Smooth muscle cell (in vitro differentiated cells): ENCODE measurements around the gene CACNG3. TPM values are rescaled to one million over a fixed set of nuclear protein-coding genes. Genes with fewer than 3 reads are reported as not detected.

Experiments used
- DNase-seq: peaks from one replicate; lab custom pipeline; 2025; ENCODE audit not compliant: unreplicated experiment; lab: John Stamatoyannopoulos, UW
- H2AFZ ChIP-seq: fragments of 200-600 bp; sonication (generic); 2 replicates; pipeline ENCODE4 v1.6.0; 2016; ENCODE audit warnings: antibody characterized with exemption, low read depth, mild to moderate bottlenecking
- H3F3A ChIP-seq: fragments of 200-600 bp; sonication (generic); 2 replicates; pipeline ENCODE4 v1.6.0; 2017; ENCODE audit warnings: antibody characterized with exemption, low read depth
- H3K27ac ChIP-seq: fragments of 200-600 bp; sonication (generic); 2 replicates; pipeline ENCODE4 v1.5.1; 2016; ENCODE audit warnings: low read depth, mild to moderate bottlenecking
- H3K27me3 ChIP-seq: fragments of 200-600 bp; sonication (generic); 2 replicates; pipeline ENCODE4 v1.6.1; 2016; ENCODE audit warnings: low read depth, mild to moderate bottlenecking
- H3K36me3 ChIP-seq: fragments of 200-600 bp; sonication (generic); 2 replicates; pipeline ENCODE4 v1.5.1; 2016; ENCODE audit warnings: low read depth
- H3K4me1 ChIP-seq: fragments of 200-600 bp; sonication (generic); 2 replicates; pipeline ENCODE4 v1.5.1; 2016; ENCODE audit warnings: low read depth
- H3K4me2 ChIP-seq: fragments of 200-600 bp; sonication (generic); 2 replicates; pipeline ENCODE4 v1.6.0; 2016; ENCODE audit warnings: mild to moderate bottlenecking
- H3K4me3 ChIP-seq: fragments of 200-600 bp; sonication (generic); 2 replicates; pipeline ENCODE4 v1.5.1; 2016; ENCODE audit warnings: mild to moderate bottlenecking
- H3K79me2 ChIP-seq: fragments of 200-600 bp; sonication (generic); 2 replicates; pipeline ENCODE4 v1.6.0; 2016; ENCODE audit warnings: low read depth, mild to moderate bottlenecking
- H3K9ac ChIP-seq: fragments of 200-600 bp; sonication (generic); 2 replicates; pipeline ENCODE4 v1.6.0; 2016; ENCODE audit warnings: low read depth
- H3K9me3 ChIP-seq: fragments of 200-600 bp; sonication (generic); replicated peaks from 2 replicates; pipeline ENCODE4 v1.5.1; 2016; ENCODE audit warnings: low read depth
- H4K20me1 ChIP-seq: fragments of 200-600 bp; sonication (generic); 2 replicates; pipeline ENCODE4 v1.6.0; 2016; ENCODE audit warnings: low read depth
- WGBS: methylation state at CpG from one replicate; pipeline ENCODE4 v1.1.7; 2016; ENCODE audit warnings: low lambda C conversion rate; 5-methylcytosine and 5-hydroxymethylcytosine counted together
- polyA plus RNA-seq: library from polyadenylated mRNA; unstranded; fragments of >200 nt; fragmentation: Nextera tagmentation; extraction: Ambion mirVana; gene quantifications from 2 replicates; pipeline ENCODE4 v1.2.1, GENCODE V29; 2016
- total RNA-seq: library from RNA; depleted of rRNA; stranded (reverse); fragments of >200 nt; gene quantifications from 2 replicates; pipeline ENCODE4 v1.2.3, GENCODE V29; 2014
- TF ChIP-seq, protein P1 (sequence below): fragments of 200-600 bp; sonication (generic); IDR thresholded peaks from 2 replicates; pipeline ENCODE4 v1.5.1; 2017; ENCODE audit warnings: borderline replicate concordance, mild to moderate bottlenecking, antibody characterized with exemption; ENCODE audit not compliant: insufficient read depth, poor library complexity, severe bottlenecking

Gene CACNG3
- total and polyA plus RNA-seq, 2 experiments from 2014 or later, result not detected

DNA sequence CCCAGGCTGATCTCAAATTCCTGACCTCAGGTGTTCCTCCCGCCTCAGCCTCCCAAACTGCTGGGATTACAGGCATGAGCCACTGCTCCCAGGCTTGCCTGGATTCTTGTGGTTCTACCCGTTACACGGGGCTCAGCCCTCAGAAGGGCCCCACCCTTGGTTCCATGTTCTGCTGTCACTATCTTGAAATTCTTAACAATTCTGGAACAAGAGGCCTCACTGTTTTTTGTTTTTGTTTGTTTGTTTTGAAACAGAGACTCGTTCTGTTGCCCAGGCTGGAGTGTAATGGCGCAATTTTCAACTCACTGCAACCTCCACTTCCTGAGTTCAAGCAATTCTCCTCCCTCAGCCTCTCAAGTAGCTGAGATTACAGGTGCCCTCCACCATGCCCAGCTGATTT lies 96.6 kb downstream of the CACNG3 start:
- no peak overlapping the region for H3K4me3 ChIP-seq
- DNase-seq, result no peak
- no peak overlapping the region for H3K4me2 ChIP-seq
- no peak overlapping the region for H3K9ac ChIP-seq
- no peaks in the 10 kb centered on the region for H3K4me1 ChIP-seq
- H3F3A ChIP-seq, result no peaks in the 10 kb centered on the region
- WGBS, result 93% methylated on average over 5 of the region's 5 CpGs
- no peaks in the 10 kb centered on the region for H3K9me3 ChIP-seq
- H3K27ac ChIP-seq, result no peak overlapping the region
- no peaks in the 10 kb centered on the region for H4K20me1 ChIP-seq
- H3K79me2 ChIP-seq, result no peaks in the 10 kb centered on the region
- H2AFZ ChIP-seq, result no peak overlapping the region
- H3K36me3 ChIP-seq, result no peaks in the 10 kb centered on the region
- TF ChIP-seq, protein P1, sequence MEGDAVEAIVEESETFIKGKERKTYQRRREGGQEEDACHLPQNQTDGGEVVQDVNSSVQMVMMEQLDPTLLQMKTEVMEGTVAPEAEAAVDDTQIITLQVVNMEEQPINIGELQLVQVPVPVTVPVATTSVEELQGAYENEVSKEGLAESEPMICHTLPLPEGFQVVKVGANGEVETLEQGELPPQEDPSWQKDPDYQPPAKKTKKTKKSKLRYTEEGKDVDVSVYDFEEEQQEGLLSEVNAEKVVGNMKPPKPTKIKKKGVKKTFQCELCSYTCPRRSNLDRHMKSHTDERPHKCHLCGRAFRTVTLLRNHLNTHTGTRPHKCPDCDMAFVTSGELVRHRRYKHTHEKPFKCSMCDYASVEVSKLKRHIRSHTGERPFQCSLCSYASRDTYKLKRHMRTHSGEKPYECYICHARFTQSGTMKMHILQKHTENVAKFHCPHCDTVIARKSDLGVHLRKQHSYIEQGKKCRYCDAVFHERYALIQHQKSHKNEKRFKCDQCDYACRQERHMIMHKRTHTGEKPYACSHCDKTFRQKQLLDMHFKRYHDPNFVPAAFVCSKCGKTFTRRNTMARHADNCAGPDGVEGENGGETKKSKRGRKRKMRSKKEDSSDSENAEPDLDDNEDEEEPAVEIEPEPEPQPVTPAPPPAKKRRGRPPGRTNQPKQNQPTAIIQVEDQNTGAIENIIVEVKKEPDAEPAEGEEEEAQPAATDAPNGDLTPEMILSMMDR, result no peak
- no peaks in the 10 kb centered on the region for H3K27me3 ChIP-seq

- TF ChIP-seq, protein P1, result no peak
- DNase-seq, result no peak
- H3K9ac ChIP-seq, result no peak overlapping the region
- H4K20me1 ChIP-seq, result no peaks in the 10 kb centered on the region
- no peaks in the 10 kb centered on the region for H3K4me1 ChIP-seq
- H3K27me3 ChIP-seq, result no peaks in the 10 kb centered on the region
- no peaks in the 10 kb centered on the region for H3F3A ChIP-seq
- H3K9me3 ChIP-seq, result no peaks in the 10 kb centered on the region
- H3K79me2 ChIP-seq, result no peaks in the 10 kb centered on the region
- no peaks in the 10 kb centered on the region for H3K36me3 ChIP-seq
- 64% methylated on average over 5 of the region's 5 CpGs for WGBS
- no peak overlapping the region for H2AFZ ChIP-seq
- H3K4me2 ChIP-seq, result no peak overlapping the region
- no peak overlapping the region for H3K27ac ChIP-seq
- no peak overlapping the region for H3K4me3 ChIP-seq
Observed at GRCh38 chr16:24353622-24354021, 97.5 kb downstream of the CACNG3 start.

GRCh38 chr16:24357511-24357910 lies 101.4 kb downstream of the CACNG3 start:
- H3K4me1 ChIP-seq, result no peaks in the 10 kb centered on the region
- H3K4me2 ChIP-seq, result no peak overlapping the region
- DNase-seq, result no peak
- H3K9ac ChIP-seq, result no peak overlapping the region
- TF ChIP-seq, protein P1, result no peak
- no peaks in the 10 kb centered on the region for H4K20me1 ChIP-seq
- H3K36me3 ChIP-seq, result no peaks in the 10 kb centered on the region
- 73% methylated on average over 7 of the region's 7 CpGs for WGBS
- no peaks in the 10 kb centered on the region for H3K9me3 ChIP-seq
- H3K27me3 ChIP-seq, result no peaks in the 10 kb centered on the region
- no peak overlapping the region for H2AFZ ChIP-seq
- H3K4me3 ChIP-seq, result no peak overlapping the region
- H3K27ac ChIP-seq, result no peak overlapping the region
- no peaks in the 10 kb centered on the region for H3K79me2 ChIP-seq
- H3F3A ChIP-seq, result no peaks in the 10 kb centered on the region

- WGBS, result 83% methylated on average over 5 of the region's 5 CpGs
- DNase-seq, result no peak
- Histone ChIP-seq H3F3A (no peaks in the 10 kb centered on the region), H3K36me3 (no peaks in the 10 kb centered on the region), H3K27ac (no peak overlapping the region), H3K4me2 (no peak overlapping the region), H3K9me3 (no peaks in the 10 kb centered on the region), H3K27me3 (no peaks in the 10 kb centered on the region), H3K9ac (no peak overlapping the region), H3K79me2 (no peaks in the 10 kb centered on the region), H3K4me1 (no peaks in the 10 kb centered on the region), H3K4me3 (no peak overlapping the region), H2AFZ (no peak overlapping the region), H4K20me1 (no peaks in the 10 kb centered on the region)
- TF ChIP-seq, protein P1, result no peak
Observed at GRCh38 chr16:24358117-24358516, 102.0 kb downstream of the CACNG3 start.
